ENCODE measurements around the gene GPR82.

Gene GPR82

DNA sequence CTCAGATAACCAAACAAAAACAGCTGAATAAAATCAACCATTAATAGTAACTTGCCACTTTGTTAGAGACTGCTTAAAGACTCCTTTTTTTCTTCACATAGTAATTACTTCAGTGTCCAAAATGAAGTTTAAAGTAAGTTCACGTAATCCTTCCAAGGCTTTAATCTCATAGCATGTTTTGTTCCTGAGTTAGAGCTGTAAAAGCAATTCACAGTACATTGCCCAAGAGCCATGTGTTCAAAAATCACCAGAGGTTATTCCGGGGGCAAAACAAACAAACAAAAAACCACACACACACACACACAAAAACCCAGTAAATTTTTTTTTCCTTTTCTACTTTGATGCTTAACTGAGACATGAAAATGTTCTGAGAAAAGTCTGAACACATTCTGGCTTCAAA is 6.1 kb downstream of the GPR82 start:
- Mint-ChIP-seq H3K27me3 (ENCODE audit: low read depth) (no peaks in the 10 kb centered on the region), H3K4me1 (ENCODE audit: low read depth) (peaks cover 19% of the 10 kb centered on the region), H3K4me3 (no peak overlapping the region), H3K27ac (no peak overlapping the region), H3K9me3 (no peaks in the 10 kb centered on the region), H3K36me3 (ENCODE audit: low read depth) (peaks cover 15% of the 10 kb centered on the region)

DNA sequence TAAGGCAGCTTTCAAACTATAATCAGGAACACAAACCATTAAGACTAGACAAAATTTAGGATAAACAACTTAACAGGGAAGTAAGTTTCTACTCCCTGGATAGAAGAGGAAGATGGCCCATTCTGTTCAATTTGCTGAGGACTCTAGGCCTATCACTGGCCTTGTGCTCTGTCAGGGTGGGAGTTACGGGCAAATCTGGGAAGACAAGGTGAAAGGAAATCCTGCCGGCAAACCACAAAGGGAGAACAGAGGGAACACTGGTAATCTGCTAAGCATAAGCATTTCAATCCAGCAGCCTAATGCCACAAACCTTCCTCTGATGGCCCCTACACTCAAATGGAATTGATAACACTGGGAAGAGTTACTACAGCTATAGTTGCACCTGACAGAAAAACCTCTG is 8.3 kb downstream of the GPR82 start:
- Mint-ChIP-seq H3K4me3 (no peak overlapping the region), H3K36me3 (ENCODE audit: low read depth) (peaks cover 15% of the 10 kb centered on the region), H3K4me1 (ENCODE audit: low read depth) (peaks cover 31% of the 10 kb centered on the region), H3K27me3 (ENCODE audit: low read depth) (no peaks in the 10 kb centered on the region), H3K27ac (no peak overlapping the region), H3K9me3 (no peaks in the 10 kb centered on the region)

DNA sequence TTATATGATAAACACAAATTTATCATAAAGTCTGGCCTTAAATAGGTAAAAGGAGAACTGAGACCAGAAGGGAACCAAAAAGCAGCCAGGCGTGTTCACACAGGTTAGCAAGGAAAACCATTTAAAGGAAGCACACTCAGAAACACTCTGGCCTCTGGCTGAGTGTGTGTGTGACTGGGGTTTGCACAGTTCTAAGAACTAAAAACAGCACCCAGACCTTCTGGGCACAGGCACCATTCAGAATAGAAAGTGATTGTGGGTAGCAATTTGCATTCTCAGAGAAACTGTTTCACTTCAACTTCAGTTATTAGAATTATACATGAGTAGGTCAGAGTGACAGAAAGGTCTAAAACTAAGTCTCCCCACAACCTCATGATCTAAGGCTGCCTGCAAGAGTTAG is 10.0 kb downstream of the GPR82 start:
- Mint-ChIP-seq H3K4me3 (peak overlapping the region; percentile 73), H3K9me3 (no peaks in the 10 kb centered on the region), H3K27ac (peak overlapping the region; percentile 60), H3K36me3 (ENCODE audit: low read depth) (peaks cover 12% of the 10 kb centered on the region), H3K4me1 (ENCODE audit: low read depth) (peaks cover 32% of the 10 kb centered on the region), H3K27me3 (ENCODE audit: low read depth) (no peaks in the 10 kb centered on the region)

DNA sequence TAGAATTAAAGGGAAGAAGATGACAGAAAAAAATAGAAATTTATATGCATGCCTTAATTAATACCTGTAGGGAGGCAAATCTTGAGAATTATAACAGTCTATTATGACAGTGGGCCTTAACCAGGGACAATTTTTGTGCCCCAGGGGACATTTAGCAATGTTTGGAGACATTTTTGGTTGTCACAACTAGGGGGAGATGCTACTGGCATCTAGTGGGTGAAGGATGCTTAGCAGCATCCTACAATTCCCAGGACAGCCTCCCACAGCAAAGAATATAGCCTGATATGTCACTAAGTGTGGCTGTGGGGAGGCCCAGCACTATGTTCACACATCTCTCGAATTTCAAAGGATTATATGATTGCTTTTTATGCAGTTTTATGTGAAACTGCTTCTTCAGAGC is 10.5 kb downstream of the GPR82 start:
- Mint-ChIP-seq H3K4me1 (ENCODE audit: low read depth) (peaks cover 32% of the 10 kb centered on the region), H3K36me3 (ENCODE audit: low read depth) (peaks cover 12% of the 10 kb centered on the region), H3K27ac (peak overlapping the region; percentile 60), H3K4me3 (peak overlapping the region; percentile 73), H3K27me3 (ENCODE audit: low read depth) (no peaks in the 10 kb centered on the region), H3K9me3 (no peaks in the 10 kb centered on the region)

DNA sequence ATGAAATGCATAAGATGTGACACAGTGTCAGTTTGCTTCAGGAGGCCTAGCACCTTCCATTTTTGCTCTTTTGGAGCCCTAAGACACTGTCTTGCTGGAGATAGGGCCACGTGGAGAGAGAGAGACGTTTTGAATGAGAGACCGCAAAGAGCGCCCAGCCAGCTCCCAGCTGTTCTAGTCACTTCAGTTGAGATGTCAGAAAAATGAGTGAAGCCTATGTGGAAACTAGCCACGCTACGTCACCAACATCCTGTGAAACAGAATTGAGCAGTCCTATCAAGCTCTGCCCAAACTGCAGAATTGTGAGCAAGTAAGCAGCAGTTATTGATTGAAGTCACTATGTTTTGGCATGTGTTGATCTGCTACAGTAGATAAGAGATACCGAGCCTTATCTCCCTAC is 13.1 kb downstream of the GPR82 start:
- no peaks in the 10 kb centered on the region for H3K9me3 Mint-ChIP-seq
- H3K27ac Mint-ChIP-seq = peak overlapping the region; percentile 51
- peaks cover 8% of the 10 kb centered on the region for H3K36me3 Mint-ChIP-seq (ENCODE audit: low read depth)
- H3K4me3 Mint-ChIP-seq = no peak overlapping the region
- no peaks in the 10 kb centered on the region for H3K27me3 Mint-ChIP-seq (ENCODE audit: low read depth)
- H3K4me1 Mint-ChIP-seq (ENCODE audit: low read depth) = peaks cover 32% of the 10 kb centered on the region

DNA sequence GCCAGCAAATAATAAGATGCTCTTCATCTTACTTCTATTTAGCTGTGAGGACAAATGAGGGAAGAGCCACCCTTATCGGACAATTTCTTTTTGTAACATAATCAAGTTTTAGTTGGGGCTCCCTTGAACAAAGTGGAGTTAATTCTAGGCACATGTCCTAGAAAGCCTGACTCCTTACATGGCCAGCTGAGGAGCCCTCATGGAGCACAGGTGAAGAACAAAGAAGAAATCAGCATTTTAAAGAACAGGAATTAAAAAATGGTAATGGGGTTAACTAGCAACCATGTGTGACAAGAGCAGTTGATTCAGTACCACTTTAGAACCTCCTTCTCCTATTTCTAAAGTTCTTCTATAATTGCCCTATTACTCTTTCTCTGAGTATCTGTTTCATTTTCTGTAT is 15.9 kb downstream of the GPR82 start:
- H3K4me1 Mint-ChIP-seq (ENCODE audit: low read depth) = peaks cover 22% of the 10 kb centered on the region
- H3K27ac Mint-ChIP-seq = no peak overlapping the region
- no peaks in the 10 kb centered on the region for H3K9me3 Mint-ChIP-seq
- H3K36me3 Mint-ChIP-seq (ENCODE audit: low read depth) = peaks cover 9% of the 10 kb centered on the region
- H3K4me3 Mint-ChIP-seq = no peak overlapping the region
- H3K27me3 Mint-ChIP-seq (ENCODE audit: low read depth) = no peaks in the 10 kb centered on the region

DNA sequence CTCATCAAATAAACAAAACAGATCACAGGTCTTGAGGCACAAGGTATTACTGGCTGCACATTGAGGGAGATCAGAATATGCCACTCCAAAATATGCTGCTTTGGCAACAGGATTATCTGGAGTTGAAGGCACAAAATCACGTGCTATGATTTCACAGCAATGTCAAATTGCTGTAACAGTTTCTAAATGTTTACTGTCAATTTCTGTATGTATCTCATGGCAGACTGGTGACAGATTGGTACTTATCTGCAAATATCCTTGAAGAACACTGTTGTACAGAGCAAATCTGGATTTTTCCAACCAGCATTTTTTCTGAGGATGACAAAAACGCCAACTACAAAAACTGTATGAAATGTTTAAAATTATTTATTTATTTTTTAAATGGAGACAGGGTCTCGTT is 26.7 kb downstream of the GPR82 start:
- Mint-ChIP-seq H3K4me1 (ENCODE audit: low read depth) (no peaks in the 10 kb centered on the region), H3K4me3 (no peak overlapping the region), H3K27ac (no peak overlapping the region), H3K36me3 (ENCODE audit: low read depth) (no peaks in the 10 kb centered on the region), H3K9me3 (no peaks in the 10 kb centered on the region), H3K27me3 (ENCODE audit: low read depth) (no peaks in the 10 kb centered on the region)

DNA sequence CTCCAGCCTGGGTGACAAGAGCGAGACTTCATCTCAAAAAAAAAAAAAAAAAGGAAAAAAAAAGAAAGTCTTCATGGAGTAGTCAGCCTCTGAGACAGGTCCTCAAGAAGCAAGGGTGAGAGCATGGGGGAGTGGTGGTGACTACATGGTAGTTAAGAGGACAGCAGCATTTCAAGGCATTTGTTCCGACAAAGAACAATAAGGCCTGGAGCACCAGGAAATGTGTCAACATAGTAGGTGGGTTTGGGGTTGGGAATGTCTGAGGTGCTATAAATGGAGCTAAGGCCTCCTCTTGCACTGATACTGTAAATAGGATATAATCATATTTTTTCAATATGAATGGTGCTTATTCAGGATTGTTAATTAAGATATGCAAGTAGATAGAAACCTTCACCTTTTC is 34.4 kb downstream of the GPR82 start:
- H3K4me3 Mint-ChIP-seq = no peak overlapping the region
- no peak overlapping the region for H3K27ac Mint-ChIP-seq
- no peaks in the 10 kb centered on the region for H3K9me3 Mint-ChIP-seq
- no peaks in the 10 kb centered on the region for H3K27me3 Mint-ChIP-seq (ENCODE audit: low read depth)
- peaks cover 10% of the 10 kb centered on the region for H3K4me1 Mint-ChIP-seq (ENCODE audit: low read depth)
- no peaks in the 10 kb centered on the region for H3K36me3 Mint-ChIP-seq (ENCODE audit: low read depth)

DNA sequence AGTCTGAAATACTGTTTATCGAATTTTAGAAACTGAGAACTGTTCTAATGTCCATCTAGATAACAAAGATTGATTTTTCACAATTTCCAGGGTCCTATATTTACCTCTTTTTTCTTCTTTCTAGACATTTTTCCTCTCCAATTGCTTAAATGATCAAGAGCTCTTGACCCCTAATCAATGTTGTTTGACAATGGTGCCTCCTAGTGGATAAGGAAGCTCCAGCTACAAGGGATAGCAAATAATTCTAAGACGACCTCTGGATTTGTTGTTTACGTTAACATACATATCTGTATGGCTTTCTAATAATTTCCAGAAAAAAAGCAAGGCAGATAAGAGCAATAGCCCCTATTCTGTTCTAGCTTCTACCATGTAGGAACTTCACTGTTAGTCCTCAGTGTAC is 35.8 kb downstream of the GPR82 start:
- Mint-ChIP-seq H3K9me3 (no peaks in the 10 kb centered on the region), H3K4me3 (no peak overlapping the region), H3K27me3 (ENCODE audit: low read depth) (no peaks in the 10 kb centered on the region), H3K27ac (no peak overlapping the region), H3K4me1 (ENCODE audit: low read depth) (peaks cover 10% of the 10 kb centered on the region), H3K36me3 (ENCODE audit: low read depth) (no peaks in the 10 kb centered on the region)

DNA sequence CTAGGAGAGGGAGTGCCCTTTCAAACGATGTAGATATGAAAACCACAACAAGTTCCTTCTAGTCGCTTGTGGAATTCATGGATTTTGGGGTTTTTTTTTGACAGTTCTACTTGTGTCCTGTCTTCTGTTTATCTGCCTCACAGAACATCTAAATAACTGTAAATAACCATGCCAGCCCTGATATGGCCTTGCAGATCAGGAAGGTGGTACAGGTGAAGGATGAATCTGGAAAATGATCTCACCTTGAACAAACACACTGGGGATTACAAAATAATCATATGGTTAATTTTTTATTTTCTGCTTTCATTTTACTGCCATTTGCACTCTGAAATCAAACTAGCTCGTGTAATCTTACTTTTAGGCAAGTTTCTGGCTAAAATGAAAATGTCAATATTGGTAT is 37.2 kb downstream of the GPR82 start:
- Mint-ChIP-seq H3K27me3 (ENCODE audit: low read depth) (no peaks in the 10 kb centered on the region), H3K27ac (peak overlapping the region; percentile 76), H3K36me3 (ENCODE audit: low read depth) (no peaks in the 10 kb centered on the region), H3K4me3 (no peak overlapping the region), H3K9me3 (no peaks in the 10 kb centered on the region), H3K4me1 (ENCODE audit: low read depth) (peaks cover 10% of the 10 kb centered on the region)

DNA sequence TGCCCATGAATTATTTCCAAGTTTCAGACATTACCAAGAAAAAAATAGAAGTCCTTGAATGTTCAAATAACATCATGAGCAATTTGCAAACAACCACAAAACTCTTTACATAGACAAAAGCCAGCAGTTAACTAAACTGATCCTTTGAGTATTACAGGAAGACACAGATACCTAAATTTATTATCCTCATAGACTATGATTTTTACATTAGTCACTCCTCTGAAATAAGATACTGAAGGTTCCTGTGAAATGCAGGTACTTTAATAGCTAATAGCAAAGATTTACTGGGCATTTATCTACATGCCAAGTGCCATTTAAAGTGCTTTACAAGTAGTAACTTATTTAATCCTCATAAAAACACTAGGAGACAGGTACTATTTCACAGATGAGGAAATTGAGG is 37.7 kb downstream of the GPR82 start:
- Mint-ChIP-seq H3K36me3 (ENCODE audit: low read depth) (no peaks in the 10 kb centered on the region), H3K9me3 (no peaks in the 10 kb centered on the region), H3K4me1 (ENCODE audit: low read depth) (peaks cover 10% of the 10 kb centered on the region), H3K27me3 (ENCODE audit: low read depth) (no peaks in the 10 kb centered on the region), H3K4me3 (no peak overlapping the region), H3K27ac (no peak overlapping the region)

DNA sequence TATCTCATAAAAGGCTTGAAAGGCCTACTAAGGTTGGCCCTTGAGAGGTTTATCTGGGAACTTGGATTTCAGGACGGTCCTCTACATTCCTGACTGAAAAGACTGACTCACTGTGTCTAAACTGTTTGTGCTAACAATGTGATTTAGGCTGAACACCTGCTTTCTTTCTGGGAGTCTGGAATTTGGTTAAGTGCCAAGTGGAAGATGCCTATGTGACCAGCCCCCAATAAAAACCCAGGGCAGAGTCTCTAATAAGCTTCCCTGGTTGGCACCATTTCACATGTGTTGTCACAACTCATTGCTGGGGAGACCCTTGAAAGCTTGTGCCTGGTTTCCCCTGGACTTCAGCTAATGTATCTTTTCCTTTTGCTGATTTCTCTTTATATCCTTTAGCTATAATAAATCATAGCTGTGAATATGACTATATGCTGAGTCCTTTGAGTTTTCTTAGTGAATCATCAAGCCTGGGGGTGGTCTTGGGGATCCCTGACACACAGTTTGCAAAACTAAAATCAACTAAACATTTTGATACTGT is 55.1 kb downstream of the GPR82 start:
- H3K27ac Mint-ChIP-seq = no peak overlapping the region
- H3K4me3 Mint-ChIP-seq = no peak overlapping the region
- H3K9me3 Mint-ChIP-seq = no peaks in the 10 kb centered on the region
- H3K4me1 Mint-ChIP-seq (ENCODE audit: low read depth) = peaks cover 3% of the 10 kb centered on the region
- peaks cover 2% of the 10 kb centered on the region for H3K36me3 Mint-ChIP-seq (ENCODE audit: low read depth)
- H3K27me3 Mint-ChIP-seq (ENCODE audit: low read depth) = no peaks in the 10 kb centered on the region
